HepG2 (cell line): ENCODE data around the gene COMMD9. TPM values are rescaled to one million over a fixed set of nuclear protein-coding genes. Genes with fewer than 3 reads are reported as not detected.
A peak's percentile ranks its signal among the peaks of the same experiment; 100 is the strongest.

ENCODE experiments used
- ATAC-seq: fragments of 200-7000 bp; cut with Tn5 transposase; 3 replicates; pipeline ENCODE4 v1.9.1; 2020; ENCODE audit warnings: mild to moderate bottlenecking, moderate library complexity
- Bru-seq: library from RNA; stranded (reverse); fragments of 400-500 nt; gene quantifications from one replicate; lab custom pipeline; 2021; lab: Mats Ljungman, UMichigan
- BruChase-seq, 2 experiments: library from RNA; stranded (reverse); fragments of 400-500 nt; gene quantifications; one replicate each; lab custom pipeline; 2021; lab: Mats Ljungman, UMichigan
- BruUV-seq: library from RNA; stranded (reverse); fragments of 400-500 nt; replicated peaks from 2 replicates; lab custom pipeline; 2021; lab: Mats Ljungman, UMichigan
- CTCF ChIA-PET: fragments of 300-600 bp; formaldehyde crosslinking; extraction: SDS; loops from one replicate; lab custom pipeline; 2021; ENCODE audit warnings: low total read pairs, inconsistent platforms, low intra/inter-chr PET ratio; lab: Yijun Ruan, JAX
- POLR2A ChIA-PET: fragments of 350-600 bp; sonication (Branson Sonifier 250); formaldehyde crosslinking; loops from one replicate; lab custom pipeline; 2020; ENCODE audit warnings: antibody characterized with exemption, inconsistent platforms; lab: Yijun Ruan, JAX
- DNase-seq: peaks from one replicate; pipeline ENCODE4 v3.0.0-alpha.2; 2015; ENCODE audit warnings: low spot score
- FAIRE-seq: peaks from 3 replicates; lab custom pipeline; 2011; peaks lifted over from hg19 to GRCh38; lab: Jason Lieb, UNC
- H2AFZ ChIP-seq: one replicate; pipeline ENCODE4 v1.6.1; 2011; ENCODE audit warnings: low read length, inconsistent platforms
- H3K27ac ChIP-seq: fragments of 300-600 bp; 3 replicates; pipeline ENCODE4 v1.8.0; 2011; ENCODE audit warnings: mixed run types, mild to moderate bottlenecking, mixed read lengths, low read length, inconsistent platforms; ENCODE audit not compliant: insufficient read depth; ENCODE audit errors: extremely low read length
- H3K27me3 ChIP-seq, 2 experiments: fragments of 200-600 bp in 1 of 2; 2 replicates in 1 of 2; 3 replicates in 1 of 2; pipeline versions ENCODE4 v1.6.0 to v1.8.0; 2011; ENCODE audit warnings: low read length in 2 of 2, mild to moderate bottlenecking in 2 of 2, moderate library complexity in 2 of 2, inconsistent platforms in 1 of 2; ENCODE audit not compliant: insufficient read depth in 2 of 2, control insufficient read depth in 1 of 2
- H3K36me3 ChIP-seq, 2 experiments: fragments of 200-600 bp in 1 of 2; replicated peaks in 1 of 2; 2 replicates in 1 of 2; 3 replicates in 1 of 2; pipeline versions ENCODE4 v1.5.1 to v1.8.0; 2011; ENCODE audit warnings: low read length in 2 of 2, inconsistent platforms in 1 of 2; ENCODE audit not compliant: insufficient read depth in 2 of 2, control insufficient read depth in 1 of 2
- H3K4me1 ChIP-seq: 2 replicates; pipeline ENCODE4 v1.5.1; 2012; ENCODE audit warnings: low read length, inconsistent platforms; ENCODE audit not compliant: insufficient read depth
- H3K4me2 ChIP-seq: 2 replicates; pipeline ENCODE4 v1.6.0; 2011; ENCODE audit warnings: low read depth, low read length, inconsistent platforms
- H3K4me3 ChIP-seq, 3 experiments: fragments of 200-600 bp in 1 of 3; sonication (generic), shearing (Covaris generic) in 1 of 3; replicated peaks in 1 of 3; 2 replicates each; pipeline ENCODE4 v1.5.1; 2011 to 2016; ENCODE audit warnings: low read length in 3 of 3, inconsistent platforms in 2 of 3, low read depth in 2 of 3, mild to moderate bottlenecking in 2 of 3, control low read depth in 1 of 3, mixed read lengths in 1 of 3; ENCODE audit not compliant: insufficient read depth in 1 of 3
- H3K79me2 ChIP-seq: one replicate; pipeline ENCODE4 v1.6.1; 2011; ENCODE audit warnings: low read length, inconsistent platforms; ENCODE audit not compliant: insufficient read depth
- H3K9ac ChIP-seq: 2 replicates; pipeline ENCODE4 v1.6.0; 2011; ENCODE audit warnings: mild to moderate bottlenecking, low read depth, low read length, inconsistent platforms; ENCODE audit not compliant: insufficient read depth
- H3K9me3 ChIP-seq: 2 replicates; pipeline ENCODE4 v1.5.1; 2012; ENCODE audit warnings: mild to moderate bottlenecking, low read length
- H4K20me1 ChIP-seq: 2 replicates; pipeline ENCODE4 v1.6.0; 2011; ENCODE audit warnings: inconsistent platforms, mild to moderate bottlenecking, low read length, moderate library complexity; ENCODE audit not compliant: insufficient read depth
- CBFB ChIP-seq: sonication (generic); formaldehyde crosslinking; IDR thresholded peaks from 2 replicates; pipeline ENCODE4 v1.4.0; 2020; ENCODE audit warnings: missing genetic modification reagents
- CEBPG ChIP-seq: IDR thresholded peaks from 2 replicates; pipeline ENCODE4 v1.6.1; 2016
- EED ChIP-seq: sonication (generic); formaldehyde crosslinking; IDR thresholded peaks from 2 replicates; pipeline ENCODE4 v1.5.0; 2020; ENCODE audit warnings: mild to moderate bottlenecking, missing genetic modification reagents
- HIVEP1 ChIP-seq: sonication (generic); formaldehyde crosslinking; IDR thresholded peaks from 2 replicates; pipeline ENCODE4 v1.4.0; 2020; ENCODE audit warnings: mild to moderate bottlenecking, missing genetic modification reagents
- IRX3 ChIP-seq: sonication (generic); formaldehyde crosslinking; IDR thresholded peaks from 2 replicates; pipeline ENCODE4 v1.8.1; 2023; ENCODE audit warnings: mild to moderate bottlenecking, low read depth, missing genetic modification reagents, borderline replicate concordance
- NR1H2 ChIP-seq: sonication (generic); formaldehyde crosslinking; IDR thresholded peaks from 2 replicates; pipeline ENCODE4 v1.8.1; 2022; ENCODE audit warnings: low read depth, missing genetic modification reagents, borderline replicate concordance
- ONECUT2 ChIP-seq: sonication (generic); formaldehyde crosslinking; IDR thresholded peaks from 2 replicates; pipeline ENCODE4 v1.4.0; 2020; ENCODE audit warnings: missing genetic modification reagents
- PHF5A ChIP-seq: IDR thresholded peaks from one replicate; pipeline ENCODE4 v1.6.1; 2018; ENCODE audit warnings: low read depth, missing genetic modification reagents; ENCODE audit not compliant: unreplicated experiment
- PHF8 ChIP-seq: sonication (generic); formaldehyde crosslinking; IDR thresholded peaks from 2 replicates; pipeline ENCODE4 v1.5.0; 2020; ENCODE audit warnings: missing genetic modification reagents
- ZFP36L1 ChIP-seq: sonication (generic); formaldehyde crosslinking; IDR thresholded peaks from 2 replicates; pipeline ENCODE4 v1.8.0; 2022; ENCODE audit warnings: mild to moderate bottlenecking, missing genetic modification reagents, moderate library complexity
- ZHX2 ChIP-seq, 2 experiments: sonication (generic) in 1 of 2; formaldehyde crosslinking in 1 of 2; IDR thresholded peaks; 2 replicates each; pipeline versions ENCODE4 v1.6.1 to v1.9.0; 2014 to 2022; ENCODE audit warnings: antibody characterized with exemption in 1 of 2, borderline replicate concordance in 1 of 2, inconsistent platforms in 1 of 2, low read depth in 1 of 2, missing genetic modification reagents in 1 of 2
- ZNF354B ChIP-seq: sonication (generic); formaldehyde crosslinking; IDR thresholded peaks from 2 replicates; pipeline ENCODE4 v1.8.0; 2022; ENCODE audit warnings: mild to moderate bottlenecking, missing genetic modification reagents
- ZSCAN9 ChIP-seq: IDR thresholded peaks from 2 replicates; pipeline ENCODE4 v1.6.1; 2016; ENCODE audit warnings: borderline replicate concordance
- WGBS: methylation state at CpG from one replicate; pipeline ENCODE4 v1.1.6; 2017; ENCODE audit warnings: low lambda C conversion rate; 5-methylcytosine and 5-hydroxymethylcytosine counted together
- in situ Hi-C: cut with HindIII; loops from 2 replicates; pipeline ENCODE4 v1.10.0; 2017; ENCODE audit warnings: low pct_unique_long_range_greater_than_20kb; ENCODE audit not compliant: extremely low pct_ligation_motif_present
- intact Hi-C: fragments of 100-400 bp; cut with micrococcal nuclease; formaldehyde crosslinking; loops from one replicate; pipeline ENCODE4 v1.10.0; 2022; ENCODE audit not compliant: unreplicated experiment
- long read RNA-seq, 2 experiments: library from RNA in 1 of 2; library from polyadenylated mRNA in 1 of 2; stranded (forward) in 1 of 2; unstranded in 1 of 2; transcript quantifications; one replicate each; pipeline ENCODE4 v2.0.0, GENCODE V29; 2019 to 2022
- polyA minus RNA-seq, 3 experiments: library from RNA; depleted of rRNA, polyadenylated mRNA; stranded (reverse); fragments of >200 nt; gene quantifications; 2 replicates each; pipeline ENCODE4 v1.2.3, GENCODE V29; 2011; ENCODE audit warnings: low replicate concordance in 1 of 3
- polyA plus RNA-seq, 8 experiments: library from polyadenylated mRNA; depleted of rRNA in 3 of 8; stranded (reverse) in 7 of 8; unstranded in 1 of 8; fragments of >200 nt; fragmentation: Illumina TruSeq in 4 of 8; extraction: Trizol in 4 of 8; gene quantifications; 2 replicates each; pipeline versions ENCODE4 v1.2.1 to v1.2.3, GENCODE V29; 2011 to 2016; ENCODE audit warnings: low read depth in 4 of 8, missing spikeins in 1 of 8, mixed read lengths in 1 of 8; ENCODE audit not compliant: insufficient read depth in 1 of 8
- total RNA-seq, 5 experiments: library from RNA; depleted of rRNA; stranded (reverse); fragments of >200 nt; fragmentation: Illumina TruSeq; extraction: Trizol; gene quantifications; 2 replicates each; pipeline ENCODE4 v1.2.3, GENCODE V29; 2016; ENCODE audit warnings: low read depth in 1 of 5

The COMMD9 gene
- total RNA-seq (2016; rRNA removed; fragmentation: Illumina TruSeq; extraction: Trizol) (76.7 and 103 TPM in 2 replicates), polyA plus RNA-seq (2011; rRNA removed) (43.6 and 47.3 TPM in 2 replicates), polyA minus RNA-seq (2011; rRNA and poly(A)+ RNA removed; ENCODE audit: low replicate concordance) (48.6 and 163 TPM in 2 replicates), Bru-seq, nascent RNA (percentile 72 among the genes with signal in this experiment), BruChase-seq, experiment 1, labeled RNA remaining after a 6-hour chase (percentile 67 among the genes with signal in this experiment), BruChase-seq, experiment 2, labeled RNA remaining after a 2-hour chase (percentile 60 among the genes with signal in this experiment)
- 20.2 and 31.5 TPM in 2 replicates for total RNA-seq (2016; cell fraction: cytosol; rRNA removed; fragmentation: Illumina TruSeq; extraction: Trizol; ENCODE audit: low read depth)
- 74.2 and 108 TPM in 2 replicates for total RNA-seq (2016; cell fraction: insoluble cytoplasmic fraction; rRNA removed; fragmentation: Illumina TruSeq; extraction: Trizol)
- 50.6 and 58.1 TPM in 2 replicates for total RNA-seq (2016; cell fraction: membrane; rRNA removed; fragmentation: Illumina TruSeq; extraction: Trizol)
- 31.5 and 37.0 TPM in 2 replicates for total RNA-seq (2016; cell fraction: nucleus; rRNA removed; fragmentation: Illumina TruSeq; extraction: Trizol)
- 31.6 and 41.1 TPM in 2 replicates for polyA plus RNA-seq (2011; cell fraction: cytosol; rRNA removed)
- 34.3 and 38.0 TPM in 2 replicates for polyA plus RNA-seq (2011; cell fraction: nucleus; rRNA removed)
- 21.2 and 32.0 TPM in 2 replicates for polyA plus RNA-seq (2012)
- polyA plus RNA-seq (2016; cell fraction: cytosol; fragmentation: Illumina TruSeq; extraction: Trizol; ENCODE audit: low read depth): 37.1 and 37.2 TPM in 2 replicates
- 119 and 125 TPM in 2 replicates for polyA plus RNA-seq (2016; cell fraction: insoluble cytoplasmic fraction; fragmentation: Illumina TruSeq; extraction: Trizol; ENCODE audit: low read depth)
- polyA plus RNA-seq (2016; cell fraction: membrane; fragmentation: Illumina TruSeq; extraction: Trizol; ENCODE audit: low read depth): 40.9 and 54.7 TPM in 2 replicates
- 51.5 and 57.1 TPM in 2 replicates for polyA plus RNA-seq (2016; cell fraction: nucleus; fragmentation: Illumina TruSeq; extraction: Trizol; ENCODE audit: insufficient read depth, low read depth)
- 10.0 and 12.1 TPM in 2 replicates for polyA minus RNA-seq (2011; cell fraction: cytosol; rRNA and poly(A)+ RNA removed)
- 26.5 and 29.2 TPM in 2 replicates for polyA minus RNA-seq (2011; cell fraction: nucleus; rRNA and poly(A)+ RNA removed)
- long read RNA-seq, experiment 1, transcript COMMD9-201 (6 exons, 2,954 nt): major isoform, 55 of 75 reads
- long read RNA-seq, experiment 1, partial matches to known transcripts: 2 of 75 reads
- long read RNA-seq, experiment 1, other reads (novel, unspliced or antisense): 15 of 75 reads
- long read RNA-seq, experiment 2, transcript COMMD9-201 (6 exons, 2,954 nt): major isoform, 20 of 47 reads
- long read RNA-seq, experiment 2, partial matches to known transcripts: 10 of 47 reads
- long read RNA-seq, experiment 2, other reads (novel, unspliced or antisense): 14 of 47 reads

GRCh38 chr11:36289226-36289852 is at the start of gene COMMD9:
Gene COMMD9, minus strand, starts transcription at chr11:36289424. Its CDS starts 12 bp downstream, at chr11:36289412.
- FAIRE-seq (peak; percentile 88), ATAC-seq (peak; percentile 99), DNase-seq (peak; percentile 88)
- no peaks in the 10 kb centered on the region; the same call in 1 of the 2 replicates for H4K20me1 ChIP-seq
- peaks cover 0 to 15% of the 10 kb centered on the region in 2 experiments; a peak in 4 of 5 replicates for H3K27me3 ChIP-seq
- peaks cover 11% of the 10 kb centered on the region; the same call in 1 of the 2 replicates for H3K4me1 ChIP-seq
- intact Hi-C loops (no loop called here), in situ Hi-C loops (no loop called here)
- peak within 1 kb of the TSS; percentile 93 for H3K4me2 ChIP-seq
- H3K36me3 ChIP-seq: no peaks in the 10 kb centered on the region
- ChIA-PET CTCF (no interaction called here), POLR2A (no interaction called here)
- H3K9me3 ChIP-seq: no peaks in the 10 kb centered on the region
- under 1% methylated on average over 17 of the region's 31 CpGs for WGBS
- BruUV-seq: no TSS peak
- peaks cover 9% of the 10 kb centered on the region for H3K79me2 ChIP-seq
- H3K4me3 ChIP-seq: peak within 1 kb of the TSS; percentile 67 to 90 (median 90)
- peak within 1 kb of the TSS; percentile 79 for H3K9ac ChIP-seq
- H3K27ac ChIP-seq: peak within 1 kb of the TSS; percentile 55
- peak within 1 kb of the TSS; percentile 94 for H2AFZ ChIP-seq
- TF ChIP-seq ZHX2 (IDR thresholded peaks at IDR 0.05; ENCODE audit: low read depth) (peak; percentile 84), ZHX2 (CRISPR knock-in tag; IDR thresholded peaks at IDR 0.05; ENCODE audit: borderline replicate concordance) (no peak), IRX3 (CRISPR knock-in tag) (no peak), ZNF354B (no peak), NR1H2 (CRISPR knock-in tag) (no peak), EED (CRISPR knock-in tag) (no peak), HIVEP1 (CRISPR knock-in tag) (no peak), ZSCAN9 (CRISPR knock-in tag) (peak; percentile 78; the same call in 1 of the 2 replicates), PHF8 (CRISPR knock-in tag) (peak; percentile 82), ZFP36L1 (CRISPR knock-in tag) (no peak), CEBPG (CRISPR knock-in tag) (peak; percentile 43), CBFB (CRISPR knock-in tag) (peak; percentile 70), PHF5A (CRISPR knock-in tag) (no peak), ONECUT2 (CRISPR knock-in tag) (no peak)
